ENCODE results near the gene FAM227A. TPM values are rescaled to one million over a fixed set of nuclear protein-coding genes. Genes with fewer than 3 reads are reported as not detected.

The FAM227A gene
- total RNA-seq, 4 donors from 2014 or later, result 0.07 to 1.2 (median 0.60) TPM

GRCh38 chr22:38531251-38531938 lies 124.8 kb downstream of the FAM227A start:
- no peak overlapping the region for H3K4me3 ChIP-seq
- WGBS, 2 donors (ENCODE audit: low coverage in 1 of 2), result 88 to 93% methylated on average over 4 of the region's 4 CpGs
- no peak for ATAC-seq
- no peaks in the 10 kb centered on the region for H3K36me3 ChIP-seq
- no peaks in the 10 kb centered on the region for H3K4me1 ChIP-seq
- H3K27ac ChIP-seq, result no peak overlapping the region
- H3K9me3 ChIP-seq, result no peaks in the 10 kb centered on the region
- peaks cover 5% of the 10 kb centered on the region for H3K27me3 ChIP-seq
- TF ChIP-seq POLR2A (IDR thresholded peaks at IDR 0.05), result no peak
- TF ChIP-seq EP300 (IDR thresholded peaks at IDR 0.05), result no peak
- no peak for TF ChIP-seq CTCF (IDR thresholded peaks at IDR 0.05)
- no peak for TF ChIP-seq POLR2AphosphoS5 (IDR thresholded peaks at IDR 0.05)

Other genes with a start within 250 kb of the FAM227A start
- not detected for gene KCNJ4, start 201.2 kb downstream of the FAM227A start, total RNA-seq
- 10 to 100 TPM in 1 of 4 donors, 1 to 10 TPM in 3; 2.6 to 19.7 (median 5.4) TPM for gene KDELR3, start 188.3 kb downstream of the FAM227A start, total RNA-seq
- gene DDX17, start 150.1 kb downstream of the FAM227A start, total RNA-seq, result 100 to 1,000 TPM; 323 to 610 (median 490) TPM
- 1 to 10 TPM; 1.7 to 5.0 (median 2.2) TPM for gene DMC1, start 86.2 kb downstream of the FAM227A start, total RNA-seq
- 10 to 100 TPM; 21.0 to 46.6 (median 31.7) TPM for gene CBY1, start 246 bp upstream of the FAM227A start, total RNA-seq
- 10 to 100 TPM; 29.6 to 41.2 (median 32.2) TPM for gene TOMM22, start 25.6 kb upstream of the FAM227A start, total RNA-seq
- gene JOSD1, start 44.6 kb upstream of the FAM227A start, total RNA-seq, result 10 to 100 TPM; 47.5 to 67.0 (median 64.6) TPM
- 10 to 100 TPM; 46.9 to 63.0 (median 51.6) TPM for gene GTPBP1, start 49.6 kb upstream of the FAM227A start, total RNA-seq
- 100 to 1,000 TPM; 339 to 594 (median 409) TPM for gene SUN2, start 99.6 kb upstream of the FAM227A start, total RNA-seq
- 10 to 100 TPM in 3 of 4 donors, 1 to 10 TPM in 1; 10.0 to 16.1 (median 14.6) TPM for gene DNAL4, start 137.8 kb upstream of the FAM227A start, total RNA-seq
- 10 to 100 TPM in 3 of 4 donors, 1 to 10 TPM in 1; 7.9 to 21.7 (median 12.5) TPM for gene NPTXR, start 187.6 kb upstream of the FAM227A start, total RNA-seq
- 100 to 1,000 TPM in 2 of 4 donors, 10 to 100 TPM in 2; 77.3 to 187 (median 105) TPM for gene CBX6, start 215.8 kb upstream of the FAM227A start, total RNA-seq